ENCODE data around the gene ARAP2. TPM values are rescaled to one million over a fixed set of nuclear protein-coding genes. Genes with fewer than 3 reads are reported as not detected.
"Not testable (repeated sequence)": the region's sequence is repeated elsewhere in the genome, so short reads cannot be mapped to it uniquely, and the experiment has no call there.

The ARAP2 gene
- total RNA-seq, 3 donors from 2014 or later: 21.3 to 71.4 (median 23.2) TPM

- Histone ChIP-seq H3K27ac (no peak overlapping the region), H3K27me3 (no peaks in the 10 kb centered on the region), H3K4me1 (no peaks in the 10 kb centered on the region), H3K9me3 (no peaks in the 10 kb centered on the region), H3K36me3 (no peaks in the 10 kb centered on the region), H3K4me3 (no peak overlapping the region)
- TF ChIP-seq POLR2A (IDR thresholded peaks at IDR 0.05): no peak
- TF ChIP-seq POLR2AphosphoS5 (IDR thresholded peaks at IDR 0.05): no peak
- no peak for TF ChIP-seq CTCF (IDR thresholded peaks at IDR 0.05)
- intact Hi-C loops (cut with DNase I; ENCODE audit: low total_unique reads): no loop called here
- no peak for DNase-seq (ENCODE audit: low spot score in 2 of 2)
Observed at GRCh38 chr4:36189511-36190226, 54.6 kb downstream of the ARAP2 start.

GRCh38 chr4:36187723-36188333 lies 56.5 kb downstream of the ARAP2 start:
- Histone ChIP-seq H3K9me3 (no peaks in the 10 kb centered on the region), H3K27me3 (no peaks in the 10 kb centered on the region), H3K27ac (no peak overlapping the region), H3K36me3 (no peaks in the 10 kb centered on the region), H3K4me3 (no peak overlapping the region), H3K4me1 (no peaks in the 10 kb centered on the region)
- TF ChIP-seq POLR2AphosphoS5 (IDR thresholded peaks at IDR 0.05) (no peak), CTCF (IDR thresholded peaks at IDR 0.05) (peak in 2 of 3 donors; percentile 37 to 44)
- no peak for DNase-seq (ENCODE audit: low spot score in 2 of 2)
- intact Hi-C loops (cut with DNase I; ENCODE audit: low total_unique reads): no loop called here

- Histone ChIP-seq H3K27ac (no peak overlapping the region), H3K36me3 (no peaks in the 10 kb centered on the region), H3K27me3 (no peaks in the 10 kb centered on the region), H3K4me3 (no peak overlapping the region), H3K4me1 (no peaks in the 10 kb centered on the region), H3K9me3 (no peaks in the 10 kb centered on the region)
- DNase-seq (ENCODE audit: low spot score in 2 of 2): no peak
- intact Hi-C loops (cut with DNase I; ENCODE audit: low total_unique reads): no loop called here
- TF ChIP-seq CTCF (IDR thresholded peaks at IDR 0.05) (no peak), POLR2AphosphoS5 (IDR thresholded peaks at IDR 0.05) (no peak), POLR2A (IDR thresholded peaks at IDR 0.05) (no peak)
Observed at GRCh38 chr4:36183665-36184393, 60.5 kb downstream of the ARAP2 start.

GRCh38 chr4:36183232-36183631 lies 61.1 kb downstream of the ARAP2 start:
- intact Hi-C loops (cut with DNase I; ENCODE audit: low total_unique reads): no loop called here
- TF ChIP-seq POLR2AphosphoS5 (IDR thresholded peaks at IDR 0.05): no peak
- no peak for TF ChIP-seq CTCF (IDR thresholded peaks at IDR 0.05)
- no peak for TF ChIP-seq POLR2A (IDR thresholded peaks at IDR 0.05)
- H3K4me1 ChIP-seq: no peaks in the 10 kb centered on the region
- H3K4me3 ChIP-seq: no peak overlapping the region
- no peak overlapping the region for H3K27ac ChIP-seq
- H3K9me3 ChIP-seq: no peaks in the 10 kb centered on the region
- no peak for DNase-seq (ENCODE audit: low spot score in 2 of 2)
- no peaks in the 10 kb centered on the region for H3K36me3 ChIP-seq
- H3K27me3 ChIP-seq: no peaks in the 10 kb centered on the region

- H3K4me3 ChIP-seq; H3K27me3 ChIP-seq; H3K9me3 ChIP-seq; H3K4me1 ChIP-seq; DNase-seq (ENCODE audit: low spot score in 2 of 2); H3K36me3 ChIP-seq; H3K27ac ChIP-seq; intact Hi-C loops (cut with DNase I; ENCODE audit: low total_unique reads): not testable (repeated sequence)
Observed at GRCh38 chr4:36182315-36182714, 62.0 kb downstream of the ARAP2 start.
